NCI-H748 (cell line): Measurements from ENCODE around the gene PLS3.

Experiments
- DNase-seq: peaks from one replicate; lab custom pipeline; 2025; ENCODE audit not compliant: unreplicated experiment; lab: John Stamatoyannopoulos, UW

The PLS3 gene

DNA sequence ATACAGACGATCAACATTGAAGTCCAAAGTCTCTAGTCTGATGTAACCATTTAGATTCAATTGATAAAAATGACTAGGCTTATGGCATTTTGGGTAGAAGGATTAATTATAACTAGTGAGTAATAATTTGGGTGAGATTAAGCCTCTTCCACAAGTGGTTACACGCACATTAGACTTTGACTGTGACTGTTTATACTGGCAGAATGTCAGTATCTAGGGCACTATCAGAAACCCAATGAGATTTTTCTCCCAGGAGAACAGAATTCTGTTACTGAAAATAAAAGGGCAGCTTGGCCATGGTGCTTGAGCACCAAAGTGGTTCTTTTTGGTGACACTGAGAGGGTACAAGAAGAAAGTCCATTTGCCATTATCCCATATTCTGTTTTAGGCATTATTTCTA is 3.3 kb downstream of the PLS3 start:
- no peak for DNase-seq

DNA sequence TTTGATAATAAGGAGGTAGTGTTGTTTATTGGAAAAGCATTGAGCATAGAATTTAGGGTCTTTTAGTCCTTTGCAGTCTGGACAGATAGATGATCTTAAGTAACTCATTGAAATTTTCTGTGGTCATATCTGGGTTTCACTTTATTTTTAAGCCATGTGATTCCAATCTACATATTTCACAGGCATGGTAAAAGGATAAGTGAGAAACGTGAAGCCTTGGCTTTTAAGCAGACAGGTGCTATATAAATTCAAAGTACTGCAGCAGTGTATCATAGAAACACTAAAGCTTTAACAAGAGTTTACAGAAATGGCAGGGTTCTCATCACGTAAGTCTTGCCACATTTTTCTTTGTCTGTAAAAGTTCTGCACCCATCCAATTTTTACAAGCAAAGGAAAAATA is 4.9 kb downstream of the PLS3 start:
- no peak for DNase-seq

DNA sequence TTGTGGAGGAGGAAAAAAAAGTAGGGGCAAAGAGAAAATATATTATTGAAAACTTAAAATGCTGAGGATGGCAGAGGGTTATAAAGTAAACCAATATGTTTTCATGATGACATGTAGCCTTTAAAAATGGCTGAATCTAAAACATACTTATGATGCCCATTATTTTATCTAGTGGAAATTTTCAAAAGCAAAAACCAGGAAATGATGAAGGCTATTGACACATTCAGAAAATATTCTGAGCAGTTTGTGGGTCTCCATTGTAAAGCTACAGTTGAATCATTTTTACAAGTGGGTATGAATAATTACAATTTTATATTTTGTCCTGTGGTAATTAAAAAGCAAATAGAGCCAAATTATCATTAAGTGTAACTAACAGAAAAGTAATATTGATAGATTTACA is 10.7 kb downstream of the PLS3 start:
- DNase-seq = no peak

DNA sequence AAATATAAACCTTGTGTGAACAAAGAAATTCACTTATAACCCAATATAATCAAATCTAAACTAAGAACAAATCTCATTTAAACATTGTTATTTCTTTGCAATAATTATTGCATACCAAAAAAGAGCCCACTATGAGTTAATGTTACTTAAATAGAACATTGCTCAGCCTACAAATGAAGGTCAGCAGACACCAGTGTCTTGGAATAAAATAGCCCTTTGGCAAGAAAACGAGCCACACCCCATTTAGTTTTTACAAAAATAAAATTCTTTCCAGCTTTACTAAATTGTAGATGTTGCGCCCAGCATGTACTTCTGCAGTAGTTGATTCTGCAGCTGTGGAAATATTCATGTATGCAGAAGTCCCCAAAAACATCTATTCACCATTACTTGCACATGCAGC is 12.2 kb downstream of the PLS3 start:
- no peak for DNase-seq

DNA sequence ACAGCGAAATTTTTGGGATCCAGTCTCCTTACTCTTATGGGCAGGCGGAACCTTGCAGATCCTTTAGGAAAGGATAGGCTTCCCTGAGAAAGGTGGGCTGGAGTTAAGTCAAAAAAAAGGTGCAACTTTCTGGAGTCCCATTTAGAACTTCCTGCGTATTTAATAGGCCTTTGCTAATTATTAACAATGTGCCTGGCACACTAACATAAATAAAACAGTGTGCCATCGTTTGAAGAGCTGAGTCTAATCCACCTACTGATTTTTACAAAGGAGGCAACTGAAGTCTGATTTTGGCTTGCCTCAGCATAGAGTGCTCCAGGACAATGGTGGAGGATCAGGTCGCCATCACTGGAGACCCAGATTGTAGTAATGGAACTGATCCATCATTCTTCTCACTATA is 15.7 kb downstream of the PLS3 start:
- no peak for DNase-seq

DNA sequence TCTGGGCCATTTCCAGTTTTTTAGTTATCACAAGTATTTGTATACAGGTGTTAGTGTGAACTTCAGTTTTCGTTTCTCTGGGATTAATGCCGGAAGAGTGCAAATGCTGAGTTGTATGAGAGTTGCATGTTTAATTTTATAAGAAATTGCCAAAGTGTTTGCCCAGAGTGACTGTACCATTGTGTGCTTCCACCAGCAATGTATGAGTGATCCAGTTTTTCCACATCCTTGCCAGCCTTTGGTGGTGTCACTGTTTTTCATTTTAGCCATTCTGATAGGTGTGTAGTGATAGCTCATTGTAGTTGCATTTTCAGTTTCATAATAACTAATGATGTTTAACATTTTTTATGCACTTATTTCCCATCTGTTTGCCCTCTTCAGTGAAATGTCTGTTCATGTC is 18.4 kb downstream of the PLS3 start:
- no peak for DNase-seq

DNA sequence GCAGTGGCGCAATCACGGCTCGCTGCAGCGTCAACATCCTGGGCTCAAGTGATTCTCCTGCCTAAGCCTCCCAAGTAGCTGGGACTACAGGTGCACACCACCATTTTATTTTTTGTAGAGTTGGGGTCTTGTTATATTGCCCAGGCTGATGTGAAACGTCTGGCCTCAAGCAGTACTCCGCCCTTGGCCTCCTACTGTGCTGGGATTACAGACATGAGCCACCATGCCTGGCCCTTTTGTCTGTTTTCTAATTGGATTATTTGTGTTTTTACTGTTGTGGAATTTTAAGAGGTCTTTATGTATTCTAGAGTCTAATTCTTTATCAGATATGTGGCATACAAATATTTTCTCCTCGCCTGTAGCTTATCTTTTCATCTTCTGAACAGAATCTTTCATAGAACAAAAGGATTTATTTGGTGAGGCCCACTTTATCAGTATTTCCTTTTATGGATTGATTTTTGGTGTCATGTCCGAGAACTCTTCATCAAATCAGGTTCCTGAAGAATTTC is 18.9 kb downstream of the PLS3 start:
- DNase-seq = no peak

DNA sequence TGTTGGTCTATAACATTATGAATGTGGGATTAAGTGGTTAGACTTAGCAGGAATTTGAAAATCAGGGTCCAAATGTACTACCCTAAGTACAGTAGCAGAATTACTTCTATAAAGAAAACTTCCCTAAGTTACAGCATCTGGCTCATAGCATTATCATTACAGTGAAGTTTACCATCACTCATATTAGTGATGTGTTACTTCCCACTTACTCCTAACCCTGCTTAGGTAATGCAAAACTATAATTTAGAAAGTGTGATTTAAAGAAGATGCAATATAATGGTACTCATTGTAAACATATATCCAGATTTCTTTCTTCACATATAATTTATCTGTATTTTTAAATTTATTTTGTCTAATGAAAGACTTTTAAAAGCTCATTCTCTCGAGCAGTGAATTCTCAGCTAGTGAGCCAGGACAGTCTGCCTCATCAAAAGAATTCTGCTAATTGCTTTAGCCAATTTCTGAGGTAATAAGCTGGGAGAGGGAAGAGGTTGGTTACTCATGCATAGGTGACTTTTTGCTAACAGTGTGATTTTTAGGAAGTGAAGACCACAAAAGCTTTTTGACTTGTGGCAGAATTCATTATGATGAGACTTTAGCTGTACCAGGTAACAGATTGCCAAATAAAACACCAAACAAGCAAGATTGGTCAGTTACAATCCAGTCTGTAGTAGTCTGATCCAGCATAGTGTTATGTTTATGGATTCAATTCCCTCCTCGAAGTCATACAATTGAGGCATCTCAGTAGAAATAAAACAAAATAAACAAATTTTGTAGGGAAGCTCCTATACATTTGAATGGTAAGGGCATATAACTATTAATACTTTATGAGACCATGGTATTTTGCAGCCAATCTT is 21.0 kb downstream of the PLS3 start:
- DNase-seq = no peak

DNA sequence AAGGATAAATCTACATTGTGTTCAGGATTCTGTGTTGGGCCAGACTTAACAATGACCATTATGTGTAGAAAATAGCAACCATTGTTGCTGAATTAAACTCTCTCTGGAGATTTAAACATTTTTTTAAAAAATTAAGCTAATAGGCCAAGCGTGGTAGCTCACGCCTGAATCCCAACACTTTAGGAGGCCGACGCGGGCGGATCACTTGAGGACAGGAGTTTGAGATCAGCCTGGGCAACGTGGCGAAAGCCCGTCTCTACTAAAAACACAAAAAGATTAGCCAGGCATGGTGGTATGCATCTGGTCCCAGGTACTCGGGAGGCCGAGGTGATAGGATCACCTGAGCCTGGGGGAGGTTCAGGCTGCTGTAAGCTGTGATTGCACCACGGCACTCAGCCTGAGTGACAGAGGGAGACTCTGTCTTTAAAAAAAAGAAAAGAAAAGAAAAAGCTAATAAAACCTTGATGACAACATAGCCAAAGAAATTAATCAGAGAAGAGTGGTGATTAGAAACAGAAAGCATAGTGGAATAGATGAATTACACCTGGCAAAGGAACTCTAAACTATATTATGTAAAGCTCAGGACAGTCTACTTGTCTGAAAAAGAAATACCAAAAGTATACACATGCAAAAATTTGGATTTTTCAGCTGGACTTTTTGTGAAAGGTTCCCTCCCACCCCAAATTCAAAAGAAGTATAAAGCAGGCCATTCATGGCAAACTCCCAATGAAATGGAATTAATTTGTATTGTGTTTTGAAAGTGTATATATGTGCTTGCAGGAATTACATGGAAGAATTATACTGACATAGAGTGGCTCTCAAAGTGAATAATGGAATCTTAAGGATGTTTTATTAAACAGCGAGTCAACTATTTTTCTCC is 21.9 kb downstream of the PLS3 start:
- DNase-seq = no peak

DNA sequence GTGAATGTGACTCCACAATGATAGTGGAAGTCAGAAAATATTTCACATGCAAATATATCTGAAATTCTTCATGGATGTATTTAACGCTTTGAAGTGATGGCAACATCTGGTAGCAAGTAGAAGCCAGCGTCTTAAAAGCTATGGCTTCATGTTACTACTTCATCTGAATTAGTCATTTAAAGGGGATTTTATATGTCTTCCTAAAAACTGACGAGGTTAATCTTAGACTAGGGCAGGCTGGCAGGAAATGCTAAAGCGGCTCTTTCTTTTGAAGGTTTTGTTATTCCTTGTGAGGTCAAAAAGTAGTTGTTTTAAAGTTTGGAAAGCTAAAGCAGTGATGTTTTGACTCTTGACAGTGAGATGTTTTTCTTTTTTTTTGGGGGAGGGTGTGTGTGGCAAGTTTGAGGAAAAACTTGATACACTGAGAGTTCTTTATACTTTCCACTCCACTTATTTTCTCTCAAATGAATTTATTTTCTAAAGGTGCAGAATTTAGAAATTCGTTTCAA is 22.6 kb downstream of the PLS3 start:
- DNase-seq = no peak

DNA sequence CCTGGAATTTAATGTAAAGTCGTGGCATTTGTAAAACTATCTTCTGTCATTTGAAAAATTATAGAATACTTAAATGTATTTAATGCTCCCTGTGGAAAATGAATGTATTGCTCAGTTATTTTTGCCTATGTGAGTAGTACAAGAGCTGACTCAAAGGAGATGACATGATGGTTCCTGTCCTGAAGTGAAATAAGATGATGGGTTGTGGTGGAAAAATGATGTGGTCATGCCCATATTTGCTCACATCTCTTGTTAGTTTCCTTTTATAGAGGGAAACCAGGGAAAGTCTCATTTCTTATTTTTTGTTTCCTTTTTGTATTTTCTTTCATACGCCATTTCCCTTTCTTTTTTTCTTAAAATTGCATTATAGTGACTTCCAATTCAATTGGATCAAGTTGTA is 23.7 kb downstream of the PLS3 start:
- DNase-seq = no peak

DNA sequence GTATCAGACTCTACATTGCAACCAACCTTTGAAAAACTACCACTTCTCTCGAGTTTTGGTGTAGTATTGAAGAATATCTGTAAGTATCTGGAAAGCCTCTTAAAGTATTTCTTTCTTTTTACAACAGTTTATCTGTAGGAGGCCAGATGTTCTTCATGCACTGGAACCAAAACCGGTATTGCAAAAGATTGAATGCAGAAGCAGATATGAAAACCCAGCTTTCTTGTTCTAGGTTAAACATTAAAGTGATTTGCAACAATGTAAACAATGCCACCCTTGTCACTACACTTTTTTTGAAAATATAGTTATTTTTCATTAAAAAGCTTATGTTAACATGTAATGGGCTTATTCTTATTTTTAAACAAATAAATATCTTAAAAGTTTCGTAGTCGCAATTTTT is 27.2 kb downstream of the PLS3 start:
- DNase-seq = no peak

DNA sequence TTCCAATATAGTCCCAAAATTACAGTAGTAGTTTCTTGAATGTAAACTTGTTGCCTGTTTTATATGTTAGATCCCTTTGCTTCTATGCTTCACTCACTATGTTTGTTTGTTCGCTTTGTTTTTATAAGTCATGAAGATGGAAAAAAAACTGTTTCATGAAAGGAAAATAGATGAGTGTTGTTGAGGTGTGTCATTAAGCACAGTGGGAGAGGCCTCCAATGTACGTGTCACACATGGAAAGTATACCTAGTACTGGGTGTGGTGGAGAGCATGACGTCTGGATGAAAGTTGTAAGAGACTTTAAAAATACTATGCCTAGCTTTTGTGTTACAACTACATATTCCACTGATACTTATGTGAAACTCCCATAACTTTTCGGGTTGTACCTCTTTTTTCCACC is 28.4 kb downstream of the PLS3 start:
- DNase-seq = no peak

DNA sequence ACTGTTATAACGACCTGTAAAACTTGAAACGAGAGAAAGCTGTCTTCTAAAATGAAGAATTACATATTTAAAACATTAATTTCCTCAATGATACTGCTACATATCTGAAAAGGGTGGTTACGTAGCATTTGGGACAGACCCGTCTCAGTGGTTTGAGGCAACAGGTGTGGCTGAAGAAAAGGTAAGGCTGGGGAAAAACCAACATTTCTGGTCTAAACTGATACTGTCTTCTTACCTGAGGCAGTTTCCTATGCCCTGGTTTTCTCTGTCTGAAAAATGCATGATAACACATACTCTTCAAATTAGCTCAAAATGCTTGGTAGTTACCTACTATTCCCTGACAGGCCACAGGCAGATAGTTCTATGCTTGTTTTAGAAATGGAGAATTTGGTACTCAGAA is 30.4 kb downstream of the PLS3 start:
- DNase-seq = no peak

DNA sequence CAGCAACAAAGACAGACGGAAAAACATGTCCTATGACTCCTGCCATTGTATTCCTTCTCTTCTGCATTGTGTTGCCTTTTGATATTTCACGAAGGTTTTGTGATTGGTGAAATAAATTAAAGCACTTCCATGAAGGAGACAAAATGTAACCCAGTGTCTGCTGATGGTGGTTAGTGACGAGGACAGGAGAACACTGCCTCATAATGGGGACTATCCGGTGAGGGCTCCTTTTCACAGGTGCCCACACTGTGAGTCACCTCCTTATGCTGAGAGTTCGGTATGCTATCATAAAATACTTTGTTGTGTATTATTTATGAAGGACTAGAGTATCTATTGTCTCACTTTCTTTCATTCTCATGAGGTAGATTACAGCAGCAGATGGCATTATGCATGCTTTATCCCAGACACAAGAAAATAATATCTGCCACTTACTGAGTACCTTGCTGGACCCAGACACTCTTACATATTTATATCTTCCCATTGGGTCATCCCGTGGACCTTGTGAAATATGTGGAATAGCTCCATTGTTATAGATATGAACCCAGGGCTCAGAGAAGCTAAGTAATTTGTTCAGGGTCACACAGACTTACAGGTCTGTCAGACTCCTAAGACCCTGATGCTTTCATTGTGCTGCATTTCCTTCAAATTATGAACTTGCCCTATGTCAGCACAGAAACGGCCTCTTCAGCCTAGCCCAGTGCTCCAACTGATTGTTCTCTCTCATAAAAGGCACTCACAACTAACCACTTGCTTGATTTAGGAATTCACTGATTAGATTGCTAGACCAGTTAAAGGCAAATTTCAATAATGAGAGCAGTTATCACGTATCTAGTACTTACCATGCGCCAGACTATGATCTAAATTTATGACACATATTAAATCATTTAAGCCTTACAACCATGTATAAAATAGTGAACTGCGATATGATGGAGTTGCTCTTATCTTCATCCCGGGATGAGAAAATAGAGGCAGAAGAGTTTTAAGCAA is 31.2 kb downstream of the PLS3 start:
- DNase-seq = no peak

DNA sequence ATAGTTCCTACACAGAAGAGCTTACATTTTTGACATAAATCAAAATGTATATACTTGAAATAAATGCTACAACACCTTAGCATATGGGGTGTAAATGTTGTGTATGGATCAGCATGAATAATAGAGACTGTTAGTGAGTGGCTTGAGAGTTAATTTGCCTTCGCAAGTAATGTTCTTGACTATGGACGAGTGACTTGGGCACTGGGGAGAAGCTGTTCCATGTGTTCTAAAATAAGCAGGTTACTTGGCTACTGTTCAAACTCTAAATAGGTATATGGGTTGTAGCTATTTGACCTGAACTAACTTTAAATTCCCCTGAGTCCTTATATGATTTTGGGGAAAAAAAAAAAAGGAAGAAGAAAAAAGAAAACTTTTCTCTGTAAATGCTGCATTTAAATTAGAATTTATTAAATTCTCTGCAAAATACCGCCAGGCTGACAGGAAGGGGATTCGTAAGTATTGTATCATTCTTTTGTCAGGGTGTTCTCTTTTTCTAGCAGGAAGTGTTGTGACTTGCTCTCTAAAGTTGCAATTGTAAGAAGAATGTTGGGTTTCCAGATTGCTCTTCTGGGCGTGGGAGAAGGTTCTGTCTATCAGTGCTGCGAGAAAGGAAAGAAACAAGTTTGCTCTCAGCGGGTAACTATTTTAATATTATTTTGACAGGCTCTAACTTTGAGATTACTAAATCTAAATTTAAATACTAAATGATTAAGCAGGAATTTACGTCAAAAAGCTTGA is 32.2 kb downstream of the PLS3 start:
- DNase-seq = no peak

DNA sequence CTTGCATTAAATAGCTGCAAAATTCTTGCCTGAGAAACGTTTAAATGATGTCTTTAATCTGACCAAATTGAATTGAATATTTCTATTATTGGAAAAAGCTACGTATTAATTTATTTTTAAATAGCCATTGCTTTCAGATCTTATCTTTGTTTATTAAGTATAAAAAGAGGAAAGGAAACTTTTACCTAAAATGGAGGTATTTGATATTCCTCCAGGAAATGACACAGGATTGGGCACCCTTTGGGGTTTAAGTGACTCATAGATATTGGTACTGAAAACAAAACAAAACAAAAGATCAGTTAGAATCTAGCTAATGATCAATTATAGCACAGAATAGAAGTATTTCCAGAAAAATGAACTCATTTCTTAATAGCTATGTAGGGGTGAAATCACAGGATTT is 34.1 kb downstream of the PLS3 start:
- DNase-seq = no peak

DNA sequence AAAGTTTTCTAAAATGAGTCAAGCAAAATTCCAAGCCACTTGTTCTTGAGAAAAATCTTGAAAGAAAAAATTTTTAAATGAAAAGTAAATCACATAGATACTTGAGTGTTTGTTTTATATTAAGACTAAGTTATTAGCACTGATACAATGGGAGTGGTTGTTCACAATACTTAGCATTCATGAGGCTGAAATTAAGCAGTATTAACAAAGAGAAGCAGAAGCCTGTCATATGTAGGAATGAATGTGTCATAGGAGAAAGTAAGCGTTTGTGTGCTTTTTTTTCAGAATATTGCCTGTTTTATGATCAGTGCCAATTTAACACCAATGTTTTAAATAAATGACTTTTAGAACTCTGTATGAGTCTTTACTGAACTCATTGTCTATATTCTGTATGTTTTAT is 37.6 kb downstream of the PLS3 start:
- DNase-seq = no peak

DNA sequence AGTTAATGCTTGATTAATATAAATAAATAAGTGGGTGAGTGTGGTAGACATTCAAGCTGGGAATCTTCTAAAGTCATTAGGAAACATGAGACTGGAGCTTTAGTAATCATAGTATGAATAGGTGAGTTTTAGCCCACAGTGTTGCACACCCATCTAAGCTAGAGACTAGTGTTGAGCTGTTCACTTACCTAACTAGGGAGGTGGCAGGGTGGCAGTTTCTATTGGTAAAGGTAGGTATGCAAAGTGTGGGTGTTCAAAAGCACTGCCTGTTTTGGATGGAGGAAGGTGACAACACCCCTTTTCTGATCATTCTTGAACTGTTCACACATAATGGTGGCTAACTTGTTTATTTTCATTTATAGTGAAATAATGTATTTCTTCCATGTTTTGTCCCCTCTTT is 41.3 kb downstream of the PLS3 start:
- no peak for DNase-seq
